Karpas-422 (cell line): ENCODE results near the gene BANP. TPM values are rescaled to one million over a fixed set of nuclear protein-coding genes. Genes with fewer than 3 reads are reported as not detected.
"Not testable (repeated sequence)": the region's sequence is repeated elsewhere in the genome, so short reads cannot be mapped to it uniquely, and the experiment has no call there.

ENCODE experiments used
- DNase-seq: peaks from one replicate; pipeline ENCODE4 v3.0.0-alpha.2; 2015
- H2AFZ ChIP-seq: fragments of 200-600 bp; sonication (generic); 2 replicates; pipeline ENCODE4 v1.6.1; 2014; ENCODE audit warnings: antibody characterized with exemption, low read length, mixed read lengths
- H3K27ac ChIP-seq: fragments of 200-600 bp; sonication (generic); 2 replicates; pipeline ENCODE4 v1.5.1; 2014; ENCODE audit warnings: mild to moderate bottlenecking, low read length, moderate library complexity
- H3K27me3 ChIP-seq: fragments of 200-600 bp; sonication (generic); 2 replicates; pipeline ENCODE4 v1.6.1; 2014; ENCODE audit warnings: low read length, mixed read lengths
- H3K36me3 ChIP-seq: fragments of 200-600 bp; sonication (generic); 2 replicates; pipeline ENCODE4 v1.6.1; 2014; ENCODE audit warnings: low read length, mixed read lengths; ENCODE audit not compliant: insufficient read depth
- H3K4me1 ChIP-seq: fragments of 200-600 bp; sonication (generic); 2 replicates; pipeline ENCODE4 v1.6.1; 2014; ENCODE audit warnings: mild to moderate bottlenecking, low read length, mixed read lengths
- H3K4me2 ChIP-seq: fragments of 200-600 bp; sonication (generic); 2 replicates; pipeline ENCODE4 v1.6.1; 2014; ENCODE audit warnings: low read length, low read depth, mild to moderate bottlenecking; ENCODE audit not compliant: poor library complexity, severe bottlenecking
- H3K4me3 ChIP-seq: fragments of 200-600 bp; sonication (generic); 2 replicates; pipeline ENCODE4 v1.5.1; 2014; ENCODE audit warnings: mild to moderate bottlenecking, antibody characterized with exemption, low read length, mixed read lengths
- H3K79me2 ChIP-seq: fragments of 200-600 bp; sonication (generic); 2 replicates; pipeline ENCODE4 v1.6.1; 2014; ENCODE audit warnings: mild to moderate bottlenecking, low read length, mixed read lengths
- H3K9ac ChIP-seq: fragments of 200-600 bp; sonication (generic); 2 replicates; pipeline ENCODE4 v1.6.0; 2014; ENCODE audit warnings: low read length
- H3K9me2 ChIP-seq: fragments of 200-600 bp; sonication (generic), shearing (Covaris generic); replicated peaks from 2 replicates; pipeline ENCODE4 v1.6.0; 2014; ENCODE audit warnings: mild to moderate bottlenecking, low read length, moderate library complexity; ENCODE audit not compliant: insufficient read depth
- H3K9me3 ChIP-seq: fragments of 300-700, 200-600 bp; sonication (generic); 2 replicates; pipeline ENCODE4 v1.6.1; 2014; ENCODE audit warnings: low read length, mixed read lengths
- H4K20me1 ChIP-seq: fragments of 200-600 bp; sonication (generic); 2 replicates; pipeline ENCODE4 v1.6.1; 2014; ENCODE audit warnings: mild to moderate bottlenecking, antibody characterized with exemption, low read length, low read depth; ENCODE audit not compliant: insufficient read depth
- total RNA-seq: library from RNA; depleted of rRNA; stranded (reverse); fragments of >200 nt; shearing (Covaris generic); gene quantifications from 2 replicates; pipeline ENCODE4 v1.2.3, GENCODE V29; 2014; ENCODE audit warnings: low replicate concordance

The BANP gene
- total RNA-seq, 1 experiment from 2014 or later: 36.5 TPM

DNA sequence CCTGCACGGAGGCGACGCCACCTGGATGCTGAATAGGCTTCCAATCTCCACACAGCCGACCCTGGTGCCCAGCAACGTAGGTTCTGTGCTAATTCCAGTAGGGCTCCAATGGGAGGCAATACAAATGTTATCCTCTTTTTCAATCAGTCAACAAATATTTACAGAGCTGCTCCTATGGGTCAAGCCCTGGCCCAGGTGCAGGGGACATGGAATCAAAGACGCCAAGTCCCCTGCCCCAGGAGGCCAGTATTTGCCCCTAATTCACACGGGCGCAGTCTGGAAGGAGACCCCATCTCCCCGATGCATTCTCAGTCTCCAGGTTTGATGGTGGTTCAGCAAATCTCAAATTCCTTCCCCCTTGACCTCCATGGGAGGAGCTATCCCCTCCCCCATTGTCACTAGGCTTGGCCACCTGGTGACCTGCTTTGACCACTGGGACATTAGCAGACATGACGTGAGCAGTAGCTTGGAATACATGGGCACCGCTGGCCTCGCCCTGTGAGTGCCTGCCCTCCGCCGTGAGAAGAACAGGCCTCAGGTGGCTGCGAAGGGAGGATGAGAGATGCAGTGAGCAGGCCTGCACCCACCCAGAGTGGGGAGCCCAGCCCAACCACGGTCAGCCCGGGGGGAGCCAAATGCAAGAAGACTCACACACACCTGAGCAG is 18.6 kb upstream of the BANP start:
- H3K4me1 ChIP-seq, DNase-seq, H3K9ac ChIP-seq, H3K27me3 ChIP-seq, H3K4me3 ChIP-seq, H2AFZ ChIP-seq, H3K27ac ChIP-seq, H3K9me2 ChIP-seq, H3K9me3 ChIP-seq, H3K36me3 ChIP-seq, H4K20me1 ChIP-seq, H3K4me2 ChIP-seq, H3K79me2 ChIP-seq: not testable (repeated sequence)

DNA sequence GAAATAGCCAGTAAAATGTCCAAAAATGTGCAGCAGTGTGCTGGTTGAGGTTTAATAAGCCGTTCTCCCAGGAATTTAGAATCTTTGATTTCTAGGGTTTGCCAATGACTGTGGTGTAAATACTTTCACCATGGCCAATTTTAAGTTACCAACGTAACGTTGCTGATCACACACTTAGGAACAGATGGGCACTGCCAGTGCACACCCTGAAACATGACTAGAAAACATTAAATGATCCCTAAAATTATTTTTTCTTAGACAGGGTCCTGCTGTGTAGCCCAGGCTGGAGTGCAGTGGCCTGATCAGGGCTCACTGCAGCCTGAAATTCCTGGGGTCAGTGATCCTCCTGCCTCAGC is 18.1 kb upstream of the BANP start:
- H3K79me2 ChIP-seq: no peaks in the 10 kb centered on the region
- H3K4me2 ChIP-seq: no peak overlapping the region
- no peak overlapping the region for H3K27ac ChIP-seq

DNA sequence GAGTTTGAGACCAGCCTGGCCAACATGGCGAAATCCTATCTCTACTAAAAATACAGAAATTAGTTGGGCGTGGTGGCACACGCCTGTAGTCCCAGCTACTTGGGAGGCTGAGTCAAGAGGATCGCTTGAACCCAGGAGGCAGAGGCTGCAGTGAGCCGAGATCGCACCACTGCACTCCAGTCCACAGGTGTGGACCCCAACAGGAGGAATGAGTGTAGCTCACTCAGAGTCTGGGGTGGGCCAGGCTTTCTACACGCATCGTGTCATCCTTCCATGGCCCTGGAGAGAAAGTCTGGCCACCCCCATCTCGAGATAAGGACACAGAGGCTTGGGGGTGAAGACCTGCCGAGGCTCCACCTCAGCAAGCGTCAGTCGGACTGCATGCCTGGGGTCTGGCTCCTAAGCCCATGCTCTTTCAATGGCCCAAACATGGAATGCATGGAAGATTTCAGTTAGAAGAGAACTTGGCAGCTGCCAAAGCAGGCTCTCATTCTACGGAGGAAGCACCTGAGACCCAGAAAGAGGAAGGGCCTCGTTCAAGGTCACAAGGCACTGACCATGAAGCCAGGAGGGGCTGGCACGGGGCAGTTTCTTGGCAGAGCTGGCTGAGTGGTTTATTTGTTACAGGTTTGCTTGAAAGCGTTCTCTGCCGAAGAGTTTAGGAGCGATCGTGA is 16.3 kb upstream of the BANP start:
- not testable (repeated sequence) for H3K9me3 ChIP-seq, H3K9ac ChIP-seq, DNase-seq, H3K27me3 ChIP-seq, H3K9me2 ChIP-seq, H4K20me1 ChIP-seq, H3K4me1 ChIP-seq, H3K79me2 ChIP-seq, H3K4me3 ChIP-seq, H3K4me2 ChIP-seq, H3K27ac ChIP-seq, H3K36me3 ChIP-seq, H2AFZ ChIP-seq

More for the DNA sequence above, 18.1 kb upstream of the BANP start:
- Histone ChIP-seq H2AFZ (no peak overlapping the region), H3K9ac (no peak overlapping the region), H3K36me3 (no peaks in the 10 kb centered on the region), H3K4me3 (no peak overlapping the region), H3K27me3 (no peaks in the 10 kb centered on the region), H3K4me1 (no peaks in the 10 kb centered on the region), H3K9me2 (no peaks in the 10 kb centered on the region), H3K9me3 (no peaks in the 10 kb centered on the region), H4K20me1 (no peaks in the 10 kb centered on the region)
- no peak for DNase-seq

DNA sequence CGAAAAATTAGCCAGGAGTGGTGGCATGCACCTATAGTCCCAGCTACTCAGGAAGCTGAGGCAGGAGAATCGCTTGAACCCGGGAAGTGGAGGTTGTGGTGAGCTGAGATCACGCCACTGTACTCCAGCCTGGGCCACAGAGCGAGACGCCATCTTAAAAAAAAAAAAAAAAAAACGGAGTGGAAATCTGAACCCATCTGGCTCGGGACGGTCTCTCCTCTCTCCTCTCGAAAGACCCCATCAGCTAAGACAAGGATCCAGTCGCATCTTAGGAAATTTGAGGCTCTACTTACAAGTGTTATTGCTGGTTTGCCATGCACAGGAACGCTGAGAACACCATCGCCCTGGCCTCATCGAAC is 15.2 kb upstream of the BANP start:
- H4K20me1 ChIP-seq, H3K4me1 ChIP-seq, H3K36me3 ChIP-seq, H3K9me2 ChIP-seq, H3K9ac ChIP-seq, DNase-seq, H3K79me2 ChIP-seq, H3K4me2 ChIP-seq, H3K27ac ChIP-seq, H3K4me3 ChIP-seq, H3K27me3 ChIP-seq, H2AFZ ChIP-seq, H3K9me3 ChIP-seq: not testable (repeated sequence)

DNA sequence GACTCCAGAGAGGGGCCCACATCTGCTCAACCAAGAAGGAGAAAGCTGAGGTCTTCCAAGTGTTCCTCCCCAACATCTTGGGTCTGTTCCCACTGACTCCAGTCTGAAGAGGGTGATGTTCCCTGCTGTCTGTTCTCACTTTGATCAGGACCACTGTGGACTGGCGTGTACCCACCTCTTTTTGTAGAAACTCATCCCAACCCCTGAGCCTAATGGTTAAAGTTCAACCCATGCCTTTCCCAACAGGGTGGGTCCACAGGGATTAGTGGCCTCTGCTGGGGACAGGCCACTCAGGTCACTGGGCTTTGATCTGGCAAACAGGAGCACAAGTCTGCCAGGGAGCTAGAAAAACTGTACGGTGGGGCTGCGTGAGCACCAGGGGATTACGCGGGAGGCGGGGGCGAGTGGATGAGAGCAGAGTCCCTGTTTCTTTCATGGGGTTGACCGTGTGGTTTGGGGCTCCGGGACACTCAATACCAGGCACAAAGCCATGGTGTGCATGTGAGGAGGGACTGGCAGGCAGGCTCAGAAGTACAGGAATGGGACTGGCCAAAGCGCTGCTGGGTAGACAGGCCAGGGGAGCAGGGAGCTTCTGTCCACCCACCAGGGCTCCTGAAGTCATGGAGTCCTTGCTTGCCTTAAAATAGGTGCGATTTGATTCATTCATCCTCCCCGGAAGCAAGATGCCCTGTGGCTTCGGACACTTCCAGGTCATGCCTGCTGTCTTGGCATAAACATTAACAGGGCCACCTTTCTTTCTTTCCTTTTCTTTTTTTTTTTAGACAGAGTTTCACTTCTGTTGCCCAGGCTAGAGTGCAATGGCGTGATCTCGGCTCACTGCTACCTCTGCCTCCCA is 14.6 kb upstream of the BANP start, which contains the start of gene CA5A:
TSS of gene CA5A (minus strand) at position 155 of the 856 bp plus-strand sequence. CDS start at position 76, 79 bp downstream.
- no peak for DNase-seq

DNA sequence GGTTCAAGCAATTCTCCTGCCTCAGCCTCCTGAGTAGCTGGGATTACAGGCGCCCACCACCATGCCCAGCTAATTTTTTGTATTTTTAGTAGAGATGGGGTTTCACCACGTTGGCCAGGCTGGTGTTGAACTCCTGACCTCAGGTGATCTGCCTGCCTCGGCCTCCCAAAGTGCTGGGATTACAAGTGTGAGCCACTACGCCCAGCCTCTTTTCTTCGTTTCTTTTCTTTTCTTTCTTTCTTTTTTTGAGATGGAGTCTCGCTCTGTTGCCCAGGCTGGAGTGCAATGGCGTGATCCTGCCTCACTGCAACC is 14.0 kb upstream of the BANP start:
- H4K20me1 ChIP-seq, H3K4me3 ChIP-seq, H2AFZ ChIP-seq, H3K9me2 ChIP-seq, H3K27me3 ChIP-seq, H3K27ac ChIP-seq, DNase-seq, H3K4me1 ChIP-seq, H3K9ac ChIP-seq, H3K79me2 ChIP-seq, H3K4me2 ChIP-seq, H3K36me3 ChIP-seq, H3K9me3 ChIP-seq: not testable (repeated sequence)

More for the DNA sequence above, 14.6 kb upstream of the BANP start, which contains the start of gene CA5A:
- Histone ChIP-seq H3K9me2 (no peaks in the 10 kb centered on the region), H3K27me3 (no peaks in the 10 kb centered on the region), H2AFZ (no peak within 1 kb of the TSS), H4K20me1 (no peaks in the 10 kb centered on the region), H3K9ac (no peak within 1 kb of the TSS), H3K27ac (no peak within 1 kb of the TSS), H3K36me3 (no peaks in the 10 kb centered on the region), H3K9me3 (no peaks in the 10 kb centered on the region), H3K4me1 (no peaks in the 10 kb centered on the region), H3K4me3 (no peak within 1 kb of the TSS), H3K4me2 (no peak within 1 kb of the TSS), H3K79me2 (no peaks in the 10 kb centered on the region)

DNA sequence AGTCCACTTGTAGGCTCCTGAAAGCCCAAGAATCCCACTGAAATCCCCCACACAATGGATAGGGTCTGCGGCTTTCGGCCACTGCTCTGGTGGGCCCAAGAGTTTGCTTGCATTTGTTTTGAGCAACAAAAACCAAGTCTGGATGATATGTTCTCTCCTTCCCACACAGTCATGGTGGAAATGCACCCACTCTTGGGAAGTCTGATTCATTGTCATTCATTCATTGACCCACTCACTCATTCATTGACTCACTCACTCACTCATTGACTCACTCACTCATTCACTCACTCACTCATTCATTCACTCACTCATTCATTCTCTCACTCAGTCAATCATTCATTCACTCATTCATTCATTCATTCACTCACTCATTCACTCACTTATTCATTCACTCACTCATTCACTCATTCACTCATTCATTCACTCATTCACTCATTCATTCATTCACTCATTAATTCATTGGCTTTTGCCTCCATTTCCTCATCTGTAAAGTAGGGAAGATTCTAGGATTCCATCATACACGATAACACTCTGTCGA is 12.8 kb upstream of the BANP start:
- H3K27ac ChIP-seq: no peak overlapping the region
- H3K9me3 ChIP-seq: no peaks in the 10 kb centered on the region
- DNase-seq: no peak
- no peaks in the 10 kb centered on the region for H4K20me1 ChIP-seq
- H2AFZ ChIP-seq: no peak overlapping the region
- no peak overlapping the region for H3K9ac ChIP-seq
- H3K4me1 ChIP-seq: no peaks in the 10 kb centered on the region
- no peaks in the 10 kb centered on the region for H3K36me3 ChIP-seq
- H3K9me2 ChIP-seq: no peaks in the 10 kb centered on the region
- no peak overlapping the region for H3K4me3 ChIP-seq
- no peak overlapping the region for H3K4me2 ChIP-seq
- no peaks in the 10 kb centered on the region for H3K79me2 ChIP-seq
- no peaks in the 10 kb centered on the region for H3K27me3 ChIP-seq
